Neural cell (in vitro differentiated cells): Measurements from ENCODE around the gene TRABD2B.

Experiments
- EP300 ChIP-seq: fragments of 450-650 bp; conservative IDR thresholded peaks from 2 replicates; pipeline ENCODE4 v1.6.1; 2014; ENCODE audit warnings: antibody characterized with exemption, mild to moderate bottlenecking, moderate library complexity; ENCODE audit not compliant: poor library complexity, severe bottlenecking
- EZH2 ChIP-seq: fragments of 200-600, 300-800 bp; shearing (Covaris generic), sonication (generic); IDR thresholded peaks from 2 replicates; pipeline ENCODE4 v1.6.1; 2014; ENCODE audit warnings: antibody characterized with exemption, low read length, borderline replicate concordance, mild to moderate bottlenecking; ENCODE audit not compliant: insufficient read depth, poor library complexity, severe bottlenecking
- POLR2AphosphoS5 ChIP-seq: IDR thresholded peaks from 2 replicates; pipeline ENCODE4 v1.6.1; 2012
- RAD21 ChIP-seq: fragments of 450-650 bp; conservative IDR thresholded peaks from 2 replicates; pipeline ENCODE4 v1.6.1; 2014; ENCODE audit warnings: antibody characterized with exemption, mild to moderate bottlenecking, moderate library complexity
- SMC3 ChIP-seq: fragments of 450-650 bp; conservative IDR thresholded peaks from 2 replicates; pipeline ENCODE4 v1.6.1; 2014; ENCODE audit warnings: antibody characterized with exemption, mild to moderate bottlenecking, moderate library complexity; ENCODE audit not compliant: poor library complexity
- TAF1 ChIP-seq: IDR thresholded peaks from 2 replicates; pipeline ENCODE4 v1.6.1; 2012; ENCODE audit warnings: low read depth
- TF ChIP-seq, protein P1 (sequence below): fragments of 450-650 bp; IDR thresholded peaks from 2 replicates; pipeline ENCODE4 v1.5.1; 2014; ENCODE audit warnings: antibody characterized with exemption, mild to moderate bottlenecking, moderate library complexity; ENCODE audit not compliant: poor library complexity, severe bottlenecking
- TF ChIP-seq, protein P2 (sequence below): IDR thresholded peaks from 2 replicates; pipeline ENCODE4 v1.6.1; 2012; ENCODE audit warnings: borderline replicate concordance

DNA sequence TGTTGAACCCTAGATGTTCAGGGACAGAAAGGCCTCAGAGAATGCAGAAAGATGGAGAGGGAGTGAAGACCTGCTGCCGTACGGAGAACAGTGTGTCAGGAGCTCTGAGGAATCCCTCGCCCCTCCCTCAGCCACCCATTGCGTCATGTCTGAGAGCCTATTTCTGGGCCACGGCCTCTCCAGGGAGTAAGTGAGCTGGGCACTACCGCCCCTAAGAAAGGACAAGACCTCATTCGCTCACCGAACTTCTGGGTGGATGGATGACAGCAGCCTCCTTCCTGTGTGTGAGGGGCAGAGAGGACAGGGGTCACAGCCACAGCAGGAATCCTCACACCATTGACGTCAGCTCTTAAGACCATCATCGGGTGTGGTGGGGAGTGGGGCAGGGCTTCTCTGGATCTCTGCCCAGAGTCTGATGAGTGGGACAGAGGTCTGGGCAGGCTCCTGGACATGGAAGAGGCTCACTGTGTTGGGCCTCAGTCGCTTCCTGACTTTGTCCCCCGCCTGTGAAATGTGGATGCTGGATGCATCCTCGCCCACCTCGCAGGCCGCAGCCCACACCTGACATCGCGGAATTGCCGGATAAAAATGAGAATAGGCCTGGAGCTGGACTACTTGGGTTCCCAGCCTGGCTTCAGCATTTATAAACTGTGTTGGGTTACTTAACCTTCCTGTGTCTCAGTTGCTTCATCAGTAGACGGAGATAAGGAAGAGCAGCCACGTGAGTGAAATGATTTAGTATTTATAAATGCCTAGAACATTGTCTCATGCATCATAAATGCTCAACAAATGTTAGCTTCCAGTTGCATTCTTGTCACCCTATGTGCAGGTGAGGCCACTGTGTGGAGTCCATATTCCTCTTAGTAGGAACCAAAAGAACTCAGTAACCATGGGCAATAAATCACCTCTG is 238.6 kb downstream of the TRABD2B start:
- TF ChIP-seq, protein P1, sequence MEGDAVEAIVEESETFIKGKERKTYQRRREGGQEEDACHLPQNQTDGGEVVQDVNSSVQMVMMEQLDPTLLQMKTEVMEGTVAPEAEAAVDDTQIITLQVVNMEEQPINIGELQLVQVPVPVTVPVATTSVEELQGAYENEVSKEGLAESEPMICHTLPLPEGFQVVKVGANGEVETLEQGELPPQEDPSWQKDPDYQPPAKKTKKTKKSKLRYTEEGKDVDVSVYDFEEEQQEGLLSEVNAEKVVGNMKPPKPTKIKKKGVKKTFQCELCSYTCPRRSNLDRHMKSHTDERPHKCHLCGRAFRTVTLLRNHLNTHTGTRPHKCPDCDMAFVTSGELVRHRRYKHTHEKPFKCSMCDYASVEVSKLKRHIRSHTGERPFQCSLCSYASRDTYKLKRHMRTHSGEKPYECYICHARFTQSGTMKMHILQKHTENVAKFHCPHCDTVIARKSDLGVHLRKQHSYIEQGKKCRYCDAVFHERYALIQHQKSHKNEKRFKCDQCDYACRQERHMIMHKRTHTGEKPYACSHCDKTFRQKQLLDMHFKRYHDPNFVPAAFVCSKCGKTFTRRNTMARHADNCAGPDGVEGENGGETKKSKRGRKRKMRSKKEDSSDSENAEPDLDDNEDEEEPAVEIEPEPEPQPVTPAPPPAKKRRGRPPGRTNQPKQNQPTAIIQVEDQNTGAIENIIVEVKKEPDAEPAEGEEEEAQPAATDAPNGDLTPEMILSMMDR: no peak
- TF ChIP-seq POLR2AphosphoS5 (no peak), SMC3 (no peak), EZH2 (no peak), EP300 (no peak), TAF1 (no peak), RAD21 (no peak)
- TF ChIP-seq, protein P2, sequence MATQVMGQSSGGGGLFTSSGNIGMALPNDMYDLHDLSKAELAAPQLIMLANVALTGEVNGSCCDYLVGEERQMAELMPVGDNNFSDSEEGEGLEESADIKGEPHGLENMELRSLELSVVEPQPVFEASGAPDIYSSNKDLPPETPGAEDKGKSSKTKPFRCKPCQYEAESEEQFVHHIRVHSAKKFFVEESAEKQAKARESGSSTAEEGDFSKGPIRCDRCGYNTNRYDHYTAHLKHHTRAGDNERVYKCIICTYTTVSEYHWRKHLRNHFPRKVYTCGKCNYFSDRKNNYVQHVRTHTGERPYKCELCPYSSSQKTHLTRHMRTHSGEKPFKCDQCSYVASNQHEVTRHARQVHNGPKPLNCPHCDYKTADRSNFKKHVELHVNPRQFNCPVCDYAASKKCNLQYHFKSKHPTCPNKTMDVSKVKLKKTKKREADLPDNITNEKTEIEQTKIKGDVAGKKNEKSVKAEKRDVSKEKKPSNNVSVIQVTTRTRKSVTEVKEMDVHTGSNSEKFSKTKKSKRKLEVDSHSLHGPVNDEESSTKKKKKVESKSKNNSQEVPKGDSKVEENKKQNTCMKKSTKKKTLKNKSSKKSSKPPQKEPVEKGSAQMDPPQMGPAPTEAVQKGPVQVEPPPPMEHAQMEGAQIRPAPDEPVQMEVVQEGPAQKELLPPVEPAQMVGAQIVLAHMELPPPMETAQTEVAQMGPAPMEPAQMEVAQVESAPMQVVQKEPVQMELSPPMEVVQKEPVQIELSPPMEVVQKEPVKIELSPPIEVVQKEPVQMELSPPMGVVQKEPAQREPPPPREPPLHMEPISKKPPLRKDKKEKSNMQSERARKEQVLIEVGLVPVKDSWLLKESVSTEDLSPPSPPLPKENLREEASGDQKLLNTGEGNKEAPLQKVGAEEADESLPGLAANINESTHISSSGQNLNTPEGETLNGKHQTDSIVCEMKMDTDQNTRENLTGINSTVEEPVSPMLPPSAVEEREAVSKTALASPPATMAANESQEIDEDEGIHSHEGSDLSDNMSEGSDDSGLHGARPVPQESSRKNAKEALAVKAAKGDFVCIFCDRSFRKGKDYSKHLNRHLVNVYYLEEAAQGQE: no peak
